H1 (cell line): ENCODE measurements around the gene SLC38A8. TPM values are rescaled to one million over a fixed set of nuclear protein-coding genes. Genes with fewer than 3 reads are reported as not detected.

Source experiments
- CTCF ChIA-PET: fragments of 300-600 bp; sonication (Branson Sonifier 250); formaldehyde crosslinking; loops from one replicate; lab custom pipeline; 2021; ENCODE audit not compliant: partially characterized antibody; lab: Charles Lee
- POLR2A ChIA-PET: fragments of 300-600 bp; sonication (Branson Sonifier 250); formaldehyde crosslinking; loops from one replicate; lab custom pipeline; 2021; ENCODE audit warnings: inconsistent platforms; ENCODE audit not compliant: partially characterized antibody; lab: Charles Lee
- DNase-seq, 2 experiments: peaks; one replicate each; pipeline versions ENCODE4 v3.0.0 to v3.0.0-alpha.2; 2010 to 2022; ENCODE audit warnings: low spot score in 2 of 2, low read depth in 1 of 2, mixed read lengths in 1 of 2
- FAIRE-seq: peaks from 2 replicates; lab custom pipeline; 2011; peaks lifted over from hg19 to GRCh38; lab: Jason Lieb, UNC
- H2AFZ ChIP-seq: 2 replicates; pipeline ENCODE4 v1.8.1; 2012; ENCODE audit warnings: low read length, inconsistent platforms
- H2AK5ac ChIP-seq: 2 replicates; pipeline ENCODE4 v1.6.1; 2013; ENCODE audit warnings: low read depth, low read length
- H2BK120ac ChIP-seq: replicated peaks from 2 replicates; pipeline ENCODE3; 2013; ENCODE audit warnings: low read depth, low read length, inconsistent platforms
- H2BK12ac ChIP-seq: 2 replicates; pipeline ENCODE4 v1.6.1; 2013; ENCODE audit warnings: low read depth, low read length
- H2BK15ac ChIP-seq: 2 replicates; pipeline ENCODE4 v1.6.1; 2013; ENCODE audit warnings: low read length
- H2BK20ac ChIP-seq: 2 replicates; pipeline ENCODE4 v1.6.1; 2013; ENCODE audit warnings: low read length
- H2BK5ac ChIP-seq: 2 replicates; pipeline ENCODE4 v1.6.1; 2013; ENCODE audit warnings: low read depth, low read length
- H3K14ac ChIP-seq: 2 replicates; pipeline ENCODE4 v1.6.1; 2013; ENCODE audit warnings: inconsistent platforms; ENCODE audit not compliant: insufficient read length
- H3K18ac ChIP-seq: 2 replicates; pipeline ENCODE4 v1.6.1; 2013; ENCODE audit warnings: low read length; ENCODE audit errors: extremely low read depth
- H3K23ac ChIP-seq: 2 replicates; pipeline ENCODE4 v1.6.1; 2013; ENCODE audit warnings: inconsistent platforms; ENCODE audit not compliant: insufficient read length
- H3K23me2 ChIP-seq: 2 replicates; pipeline ENCODE4 v1.6.1; 2013; ENCODE audit warnings: low read depth, low read length
- H3K27ac ChIP-seq: 2 replicates; pipeline ENCODE4 v1.6.1; 2011; ENCODE audit warnings: low read depth, low read length, inconsistent platforms
- H3K27me3 ChIP-seq, 4 experiments: replicated peaks in 1 of 4; 1 replicate in 1 of 4; 2 replicates in 3 of 4; pipeline versions ENCODE4 v1.6.1 to v1.8.1; 2011 to 2013; ENCODE audit warnings: low read length in 3 of 4, mild to moderate bottlenecking in 3 of 4, inconsistent platforms in 2 of 4, mixed read lengths in 2 of 4, moderate library complexity in 1 of 4; ENCODE audit not compliant: control insufficient read depth in 3 of 4, insufficient read depth in 3 of 4; ENCODE audit errors: extremely low read depth in 1 of 4
- H3K36me3 ChIP-seq, 4 experiments: 2 replicates each; pipeline versions ENCODE4 v1.6.1 to v1.8.1; 2011 to 2013; ENCODE audit warnings: mild to moderate bottlenecking in 4 of 4, low read length in 3 of 4, moderate library complexity in 2 of 4, control low read depth in 1 of 4, inconsistent platforms in 1 of 4; ENCODE audit not compliant: insufficient read depth in 4 of 4, control insufficient read depth in 2 of 4
- H3K4ac ChIP-seq: replicated peaks from 2 replicates; pipeline ENCODE3; 2013; ENCODE audit warnings: low read length, low read depth, mixed read lengths, inconsistent platforms; ENCODE audit not compliant: insufficient read length
- H3K4me1 ChIP-seq, 4 experiments: replicated peaks in 1 of 4; 1 replicate in 1 of 4; 2 replicates in 3 of 4; pipeline versions ENCODE4 v1.6.1 to v1.8.1; 2011 to 2013; ENCODE audit warnings: low read length in 3 of 4, inconsistent platforms in 2 of 4, mixed read lengths in 1 of 4; ENCODE audit not compliant: insufficient read depth in 4 of 4, control insufficient read depth in 3 of 4
- H3K4me2 ChIP-seq, 2 experiments: 2 replicates each; pipeline versions ENCODE4 v1.6.1 to v1.8.1; 2011 to 2013; ENCODE audit warnings: low read depth in 2 of 2, low read length in 2 of 2, control low read depth in 1 of 2, inconsistent platforms in 1 of 2, mild to moderate bottlenecking in 1 of 2; ENCODE audit not compliant: insufficient read depth in 1 of 2
- H3K4me3 ChIP-seq, 4 experiments: fragments of 200-600, 300-600 bp in 1 of 4; sonication (generic), shearing (Covaris generic), sonication (Bioruptor Twin) in 1 of 4; 2 replicates each; pipeline versions ENCODE4 v1.5.1 to v1.8.1; 2011 to 2016; ENCODE audit warnings: low read length in 4 of 4, low read depth in 3 of 4, control low read depth in 2 of 4, inconsistent platforms in 2 of 4, mild to moderate bottlenecking in 2 of 4, mixed read lengths in 1 of 4, moderate library complexity in 1 of 4; ENCODE audit not compliant: insufficient read depth in 2 of 4; ENCODE audit errors: extremely low read depth in 1 of 4
- H3K56ac ChIP-seq: replicated peaks from 2 replicates; pipeline ENCODE3; 2013; ENCODE audit warnings: low read depth, mild to moderate bottlenecking, mixed read lengths, low read length, inconsistent platforms; ENCODE audit not compliant: insufficient read length
- H3K79me1 ChIP-seq: 2 replicates; pipeline ENCODE4 v1.6.1; 2013; ENCODE audit warnings: low read depth, low read length, control low read depth
- H3K79me2 ChIP-seq, 2 experiments: 2 replicates each; pipeline versions ENCODE4 v1.6.1 to v1.8.1; 2012 to 2013; ENCODE audit warnings: low read length in 2 of 2, mild to moderate bottlenecking in 2 of 2, inconsistent platforms in 1 of 2; ENCODE audit not compliant: insufficient read depth in 2 of 2, control insufficient read depth in 1 of 2
- H3K9ac ChIP-seq, 4 experiments: replicated peaks in 1 of 4; 1 replicate in 1 of 4; 2 replicates in 3 of 4; pipeline versions ENCODE4 v1.6.1 to v1.8.1; 2011 to 2013; ENCODE audit warnings: low read depth in 3 of 4, low read length in 3 of 4, control low read depth in 2 of 4, mild to moderate bottlenecking in 2 of 4, moderate library complexity in 2 of 4, inconsistent platforms in 1 of 4; ENCODE audit errors: extremely low read depth in 1 of 4
- H3K9me3 ChIP-seq, 2 experiments: 2 replicates each; pipeline versions ENCODE4 v1.6.1 to v1.8.1; 2012 to 2013; ENCODE audit warnings: mild to moderate bottlenecking in 2 of 2, moderate library complexity in 2 of 2, control low read depth in 1 of 2, inconsistent platforms in 1 of 2, low read depth in 1 of 2, low read length in 1 of 2, mixed read lengths in 1 of 2; ENCODE audit not compliant: insufficient read depth in 2 of 2
- H4K20me1 ChIP-seq, 2 experiments: replicated peaks in 1 of 2; 2 replicates each; pipeline versions ENCODE3 to v1.8.1; 2011 to 2013; ENCODE audit warnings: inconsistent platforms in 2 of 2, low read length in 2 of 2, mild to moderate bottlenecking in 1 of 2; ENCODE audit not compliant: insufficient read depth in 2 of 2, control insufficient read depth in 1 of 2
- H4K5ac ChIP-seq: 2 replicates; pipeline ENCODE4 v1.6.1; 2013; ENCODE audit warnings: low read length, low read depth, mixed read lengths, inconsistent platforms; ENCODE audit not compliant: insufficient read length
- H4K8ac ChIP-seq: 2 replicates; pipeline ENCODE4 v1.8.0; 2013; ENCODE audit warnings: mild to moderate bottlenecking, moderate library complexity, low read length, inconsistent platforms; ENCODE audit not compliant: insufficient read depth; ENCODE audit errors: extremely low read depth
- H4K91ac ChIP-seq: replicated peaks from 2 replicates; pipeline ENCODE3; 2013; ENCODE audit warnings: low read length, mixed read lengths, inconsistent platforms; ENCODE audit not compliant: insufficient read length
- BACH1 ChIP-seq: IDR thresholded peaks from 2 replicates; pipeline ENCODE4 v1.6.1; 2012; ENCODE audit warnings: low read length, improper control_type of control experiment
- BCL11A ChIP-seq, 2 experiments: IDR thresholded peaks; one replicate each; pipeline ENCODE4 v1.6.1; 2011; ENCODE audit warnings: low read depth in 2 of 2, low read length in 2 of 2, mild to moderate bottlenecking in 2 of 2
- KDM1A ChIP-seq: fragments of 200-600, 300-600 bp; sonication (generic); IDR thresholded peaks from 2 replicates; pipeline ENCODE4 v1.7.1; 2016; ENCODE audit warnings: mild to moderate bottlenecking, low read length, borderline replicate concordance
- MAFK ChIP-seq: IDR thresholded peaks from 2 replicates; pipeline ENCODE4 v1.6.1; 2012; ENCODE audit warnings: low read depth, mild to moderate bottlenecking, improper control_type of control experiment, low read length
- POLR2A ChIP-seq, 2 experiments: IDR thresholded peaks; 1 replicate in 1 of 2; 2 replicates in 1 of 2; pipeline ENCODE4 v1.6.1; 2011; ENCODE audit warnings: low read depth in 2 of 2, low read length in 2 of 2, mild to moderate bottlenecking in 2 of 2; ENCODE audit errors: control extremely low read depth in 1 of 2
- SRF ChIP-seq: IDR thresholded peaks from 2 replicates; pipeline ENCODE4 v1.6.1; 2011; ENCODE audit warnings: mild to moderate bottlenecking, low read depth, low read length, moderate library complexity
- WGBS, 2 experiments: shearing (Covaris generic) in 1 of 2; methylation state at CpG; one replicate each; pipeline versions ENCODE4 v1.1.6 to v1.1.7; 2013 to 2015; ENCODE audit warnings: low lambda C conversion rate in 2 of 2, mixed read lengths in 2 of 2, inconsistent platforms in 1 of 2, low coverage in 1 of 2, missing lambda C conversion rate in 1 of 2; ENCODE audit not compliant: insufficient replicate concordance in 2 of 2, insufficient coverage in 1 of 2, insufficient read length in 1 of 2; ENCODE audit errors: extremely low coverage in 1 of 2, missing lambda C conversion rate in 1 of 2; 5-methylcytosine and 5-hydroxymethylcytosine counted together
- polyA plus RNA-seq, 7 experiments: library from polyadenylated mRNA; depleted of rRNA in 3 of 7; stranded (reverse) in 5 of 7; unstranded in 2 of 7; fragments of >200 nt in 5 of 7; fragments of 200-250 nt in 2 of 7; gene quantifications; 1 replicate in 5 of 7; 2 replicates in 1 of 7; 4 replicates in 1 of 7; pipeline versions ENCODE4 v1.2.1 to v1.2.3, GENCODE V29; 2011 to 2013; ENCODE audit warnings: missing spikeins in 2 of 7, mixed read lengths in 2 of 7
- total RNA-seq: library from RNA; stranded (reverse); fragmentation: NEBNext Ultra II Directional; extraction: Animal tissue kit (Norgen Biotek cat#: 25700); gene quantifications from 2 replicates; pipeline ENCODE4 v1.2.1, GENCODE V29; 2021
- TF ChIP-seq, protein P1 (sequence below), 3 experiments: IDR thresholded peaks; 1 replicate in 2 of 3; 2 replicates in 1 of 3; pipeline versions ENCODE4 v1.5.1 to v1.6.1; 2011; ENCODE audit warnings: low read length in 3 of 3, mild to moderate bottlenecking in 3 of 3, inconsistent platforms in 2 of 3, low read depth in 1 of 3, moderate library complexity in 1 of 3; ENCODE audit not compliant: insufficient read depth in 1 of 3; ENCODE audit errors: control extremely low read depth in 1 of 3
- TF ChIP-seq, protein P2 (sequence below): IDR thresholded peaks from 2 replicates; pipeline ENCODE4 v1.6.1; 2012; ENCODE audit warnings: low read length, inconsistent platforms

Gene SLC38A8
- total and polyA plus RNA-seq, 2 of the 8 experiments (the other 6 are each of a cell fraction or from before 2014, with no cell fraction given) = 0.08 TPM; not detected in 1

DNA sequence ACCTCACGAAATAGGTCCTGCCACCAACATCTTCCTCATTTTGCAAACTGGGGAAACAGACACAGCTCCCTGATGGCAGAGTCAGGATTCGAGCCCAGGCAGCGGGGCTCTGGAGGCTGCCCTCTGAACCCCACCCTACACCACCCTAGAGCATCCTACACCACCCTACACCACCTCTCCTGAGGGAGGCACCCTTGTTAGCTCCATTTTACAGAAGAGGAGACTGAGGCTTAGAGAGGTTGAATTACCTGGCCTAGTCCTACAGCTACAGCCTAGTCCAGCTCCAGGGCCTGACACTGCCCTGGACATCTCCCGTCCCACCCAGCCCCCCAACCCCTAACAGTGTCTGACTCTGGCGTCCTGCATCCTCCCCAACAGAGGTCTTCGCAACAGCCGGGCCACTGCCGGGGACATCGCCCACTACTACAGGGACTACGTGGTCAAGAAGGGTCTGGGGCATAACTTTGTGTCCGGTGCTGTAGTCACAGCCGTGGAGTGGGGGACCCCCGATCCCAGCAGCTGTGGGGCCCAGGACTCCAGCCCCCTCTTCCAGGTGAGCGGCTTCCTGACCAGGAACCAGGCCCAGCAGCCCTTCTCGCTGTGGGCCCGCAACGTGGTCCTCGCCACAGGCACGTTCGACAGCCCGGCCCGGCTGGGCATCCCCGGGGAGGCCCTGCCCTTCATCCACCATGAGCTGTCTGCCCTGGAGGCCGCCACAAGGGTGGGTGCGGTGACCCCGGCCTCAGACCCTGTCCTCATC lies 77.7 kb downstream of the SLC38A8 start:
- Histone ChIP-seq H3K4me3 (no peak overlapping the region), H3K9ac (no peak overlapping the region), H3K4me1 (peaks cover 0 to 5% (median 3%) of the 10 kb centered on the region in 4 experiments; a peak in 4 of 7 replicates), H3K27ac (no peak overlapping the region), H2BK120ac (no peak overlapping the region), H2BK12ac (no peak overlapping the region), H4K5ac (no peak overlapping the region), H3K79me1 (no peaks in the 10 kb centered on the region), H4K20me1 (peaks cover 0 to 3% of the 10 kb centered on the region in 2 experiments), H2BK15ac (no peak overlapping the region), H3K27me3 (peaks cover 0 to 10% (median 8%) of the 10 kb centered on the region in 4 experiments; a peak in 6 of 7 replicates), H2BK5ac (no peak overlapping the region), H4K91ac (no peak overlapping the region), H3K23me2 (peaks cover 11% of the 10 kb centered on the region; the same call in 1 of the 2 replicates), H4K8ac (peak overlapping the region; percentile 39; the same call in 1 of the 2 replicates), H2BK20ac (no peak overlapping the region), H3K36me3 (no peaks in the 10 kb centered on the region), H3K56ac (no peak overlapping the region)
- FAIRE-seq = no peak
- POLR2A ChIA-PET = no interaction called here
- TF ChIP-seq POLR2A (IDR thresholded peaks at IDR 0.05; ENCODE audit: control extremely low read depth in 1 of 2, low read depth in 2 of 2, low read length in 2 of 2) = no peak
- TF ChIP-seq MAFK = no peak
- TF ChIP-seq, protein P1, sequence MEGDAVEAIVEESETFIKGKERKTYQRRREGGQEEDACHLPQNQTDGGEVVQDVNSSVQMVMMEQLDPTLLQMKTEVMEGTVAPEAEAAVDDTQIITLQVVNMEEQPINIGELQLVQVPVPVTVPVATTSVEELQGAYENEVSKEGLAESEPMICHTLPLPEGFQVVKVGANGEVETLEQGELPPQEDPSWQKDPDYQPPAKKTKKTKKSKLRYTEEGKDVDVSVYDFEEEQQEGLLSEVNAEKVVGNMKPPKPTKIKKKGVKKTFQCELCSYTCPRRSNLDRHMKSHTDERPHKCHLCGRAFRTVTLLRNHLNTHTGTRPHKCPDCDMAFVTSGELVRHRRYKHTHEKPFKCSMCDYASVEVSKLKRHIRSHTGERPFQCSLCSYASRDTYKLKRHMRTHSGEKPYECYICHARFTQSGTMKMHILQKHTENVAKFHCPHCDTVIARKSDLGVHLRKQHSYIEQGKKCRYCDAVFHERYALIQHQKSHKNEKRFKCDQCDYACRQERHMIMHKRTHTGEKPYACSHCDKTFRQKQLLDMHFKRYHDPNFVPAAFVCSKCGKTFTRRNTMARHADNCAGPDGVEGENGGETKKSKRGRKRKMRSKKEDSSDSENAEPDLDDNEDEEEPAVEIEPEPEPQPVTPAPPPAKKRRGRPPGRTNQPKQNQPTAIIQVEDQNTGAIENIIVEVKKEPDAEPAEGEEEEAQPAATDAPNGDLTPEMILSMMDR (IDR thresholded peaks at IDR 0.05; ENCODE audit: control extremely low read depth in 1 of 3, insufficient read depth in 1 of 3, low read depth in 1 of 3, low read length in 3 of 3) = no peak
- TF ChIP-seq KDM1A = no peak
- no peak for TF ChIP-seq SRF
- no peak for TF ChIP-seq BACH1
- TF ChIP-seq, protein P2, sequence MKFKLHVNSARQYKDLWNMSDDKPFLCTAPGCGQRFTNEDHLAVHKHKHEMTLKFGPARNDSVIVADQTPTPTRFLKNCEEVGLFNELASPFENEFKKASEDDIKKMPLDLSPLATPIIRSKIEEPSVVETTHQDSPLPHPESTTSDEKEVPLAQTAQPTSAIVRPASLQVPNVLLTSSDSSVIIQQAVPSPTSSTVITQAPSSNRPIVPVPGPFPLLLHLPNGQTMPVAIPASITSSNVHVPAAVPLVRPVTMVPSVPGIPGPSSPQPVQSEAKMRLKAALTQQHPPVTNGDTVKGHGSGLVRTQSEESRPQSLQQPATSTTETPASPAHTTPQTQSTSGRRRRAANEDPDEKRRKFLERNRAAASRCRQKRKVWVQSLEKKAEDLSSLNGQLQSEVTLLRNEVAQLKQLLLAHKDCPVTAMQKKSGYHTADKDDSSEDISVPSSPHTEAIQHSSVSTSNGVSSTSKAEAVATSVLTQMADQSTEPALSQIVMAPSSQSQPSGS = no peak
- no peak for TF ChIP-seq BCL11A (IDR thresholded peaks at IDR 0.05; ENCODE audit: low read depth in 2 of 2, low read length in 2 of 2)
- TF ChIP-seq, all 59 proteins: peak for 0
- no peak overlapping the region for H3K4me2 ChIP-seq
- H3K4ac ChIP-seq = no peak overlapping the region
- CTCF ChIA-PET = interaction anchor here (0.9 to 16.0 kb wide), 8 partner anchors 10 to 96 kb away, joined by 3 to 366 read pairs (median 8); partner anchors contain the start of gene SLC38A8
- no peak for DNase-seq
- H3K23ac ChIP-seq = no peak overlapping the region
- H3K79me2 ChIP-seq = no peaks in the 10 kb centered on the region
- H3K9me3 ChIP-seq = no peaks in the 10 kb centered on the region
- 91% methylated on average over 24 of the region's 26 CpGs; no CpG with 5 or more reads in 1 of the 2 experiments for WGBS, 2 experiments
- H2AK5ac ChIP-seq = no peak overlapping the region
- no peak overlapping the region for H3K14ac ChIP-seq
- H2AFZ ChIP-seq = no peak overlapping the region
- H3K18ac ChIP-seq = no peak overlapping the region
